DMS79 treated with DMSO at 0.1 percent for 48 hours (cell line): ENCODE measurements around the gene LRRC10B.
A peak's percentile ranks its signal among the peaks of the same experiment; 100 is the strongest.

ENCODE experiments used
- DNase-seq: peaks from one replicate; lab custom pipeline; 2025; lab: John Stamatoyannopoulos, UW

The LRRC10B gene

DNA sequence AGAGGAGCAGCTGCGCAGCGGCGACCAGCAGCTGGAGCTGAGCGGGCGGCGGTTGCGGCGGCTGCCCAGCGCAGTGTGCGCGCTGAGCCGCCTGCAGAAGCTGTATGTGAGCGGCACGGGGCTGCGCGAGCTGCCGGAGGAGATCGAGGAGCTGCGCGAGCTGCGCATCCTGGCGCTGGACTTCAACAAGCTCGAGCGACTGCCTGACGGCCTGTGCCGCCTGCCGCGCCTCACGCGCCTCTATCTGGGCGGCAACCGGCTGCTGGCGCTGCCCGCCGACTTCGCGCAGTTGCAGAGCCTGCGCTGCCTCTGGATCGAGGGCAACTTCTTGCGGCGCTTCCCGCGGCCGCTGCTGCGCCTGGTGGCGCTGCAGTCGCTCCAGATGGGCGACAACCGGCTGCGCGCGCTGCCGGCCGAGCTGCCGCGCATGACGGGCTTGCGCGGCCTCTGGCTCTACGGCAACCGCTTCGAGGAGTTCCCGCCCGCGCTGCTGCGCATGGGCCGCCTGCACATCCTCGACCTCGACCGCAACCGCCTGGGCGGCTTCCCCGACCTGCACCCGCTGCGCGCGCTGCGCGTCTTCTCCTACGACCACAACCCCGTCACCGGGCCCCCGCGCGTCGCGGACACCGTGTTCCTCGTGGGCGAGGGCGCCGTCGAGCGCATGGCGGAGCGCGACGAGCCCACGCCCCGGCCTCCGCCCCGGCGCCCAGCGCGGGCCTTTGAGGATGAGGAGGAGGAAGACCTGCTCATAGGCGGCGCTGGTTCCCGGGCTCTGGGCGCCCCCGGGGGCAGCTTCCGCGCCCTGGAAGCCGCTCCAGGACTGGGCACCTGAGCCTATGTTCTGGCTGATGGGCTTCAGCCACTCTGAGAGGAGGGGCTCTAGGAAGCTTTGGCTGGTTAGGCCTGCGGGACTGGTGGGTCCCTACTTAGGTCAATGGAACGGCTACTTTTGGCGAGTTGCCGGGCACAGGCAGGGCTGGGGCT lies 787 bp downstream of the LRRC10B start:
- peak; percentile 64 for DNase-seq

GRCh38 chr11:61510166-61510919 lies 1.8 kb downstream of the LRRC10B start:
- DNase-seq, result no peak

GRCh38 chr11:61510974-61511373 lies 2.4 kb downstream of the LRRC10B start:
- no peak for DNase-seq

GRCh38 chr11:61511383-61511782 lies 2.8 kb downstream of the LRRC10B start:
- DNase-seq, result no peak

DNA sequence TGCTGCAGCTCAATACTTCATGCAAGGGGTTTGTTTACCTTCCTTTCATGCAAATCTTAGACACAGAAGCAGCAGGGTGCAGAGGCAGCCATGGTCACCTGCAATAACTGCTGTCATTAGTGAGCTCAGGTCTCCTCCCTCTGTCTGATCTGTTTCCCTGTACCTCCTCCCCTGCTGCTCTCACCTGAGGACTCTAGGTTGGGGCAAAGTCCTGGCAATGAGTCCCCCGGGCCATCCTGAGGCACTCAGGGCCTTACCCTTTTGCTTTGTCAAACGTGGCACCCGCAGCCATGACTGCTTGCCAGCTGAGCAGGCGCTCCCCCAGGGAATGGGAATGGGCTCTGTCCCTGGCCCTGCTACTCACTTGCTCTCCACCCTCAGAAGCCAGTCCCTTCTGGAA lies 3.9 kb downstream of the LRRC10B start:
- DNase-seq, result peak; percentile 47

DNA sequence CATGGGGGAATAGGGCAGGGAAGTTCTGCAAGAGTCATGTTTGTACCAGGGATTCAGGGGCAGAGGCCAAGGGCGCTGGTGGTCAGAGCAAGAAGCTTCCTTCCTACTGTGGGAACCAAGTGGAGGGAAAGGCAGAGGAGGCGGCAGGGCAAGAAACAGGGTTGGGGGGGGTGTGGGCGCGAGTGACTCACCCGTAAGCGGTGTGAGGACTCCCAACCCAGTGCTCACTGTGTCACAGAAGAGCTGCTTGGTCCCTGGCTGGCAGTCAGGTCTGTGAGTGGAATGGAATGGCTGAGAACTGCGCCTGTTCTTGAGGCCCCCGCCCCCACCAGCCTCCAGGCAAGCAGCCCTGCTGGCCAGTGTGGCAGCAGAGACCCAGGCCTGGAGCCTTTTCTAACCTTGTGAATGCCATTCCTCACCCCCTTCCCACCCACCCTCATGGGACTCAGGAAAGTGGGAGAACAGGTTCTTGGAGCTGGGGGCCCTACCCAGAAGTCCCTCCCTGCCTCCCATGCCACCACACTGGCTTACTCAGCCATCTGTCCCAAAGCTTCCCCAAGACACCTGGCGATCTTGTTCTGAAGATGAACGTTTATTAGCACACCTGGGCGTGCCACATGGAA lies 4.7 kb downstream of the LRRC10B start:
- peak; percentile 11 for DNase-seq

DNA sequence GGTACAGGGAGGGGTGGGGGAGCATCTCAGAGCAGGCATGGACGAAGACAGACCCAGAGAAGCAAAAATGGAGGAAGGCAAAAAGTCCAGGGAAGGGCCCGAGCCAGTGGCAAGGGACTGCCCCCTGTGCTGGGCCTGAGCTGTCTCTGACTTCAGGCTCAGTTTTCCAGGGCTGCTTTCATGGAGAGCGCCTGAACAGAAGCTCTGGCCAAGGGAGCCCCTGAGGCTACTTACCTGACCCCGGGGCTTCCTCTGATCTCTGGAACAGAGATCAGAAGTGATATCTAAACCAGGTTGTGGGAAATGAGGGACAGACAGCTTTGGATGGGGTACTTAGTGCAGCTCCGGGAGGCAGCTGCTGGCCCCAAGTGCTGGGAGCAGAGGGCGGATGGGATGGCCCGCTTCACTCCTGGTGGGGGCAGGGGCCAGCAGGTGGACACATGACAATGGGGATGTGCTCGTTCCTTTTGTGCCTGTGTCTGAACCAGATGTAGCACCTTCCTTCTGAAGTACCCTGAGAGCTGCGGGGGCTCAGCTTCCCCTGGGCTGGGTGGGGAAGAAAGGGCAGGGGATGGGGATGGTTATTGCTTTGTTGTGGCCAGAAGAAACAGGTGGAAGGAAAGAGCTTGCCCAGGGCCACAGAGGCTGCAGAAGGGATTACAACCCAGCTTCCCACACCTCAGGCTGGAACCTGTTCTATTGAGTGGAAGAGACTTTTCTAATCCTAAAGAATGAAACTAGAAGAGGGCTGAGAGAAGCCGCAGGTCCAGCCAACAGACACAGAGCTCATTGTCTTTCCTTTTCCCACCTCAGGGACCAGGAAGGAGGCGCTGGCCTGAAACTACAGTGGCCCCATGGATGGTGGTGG lies 5.7 kb downstream of the LRRC10B start:
- DNase-seq, result peak; percentile 7

DNA sequence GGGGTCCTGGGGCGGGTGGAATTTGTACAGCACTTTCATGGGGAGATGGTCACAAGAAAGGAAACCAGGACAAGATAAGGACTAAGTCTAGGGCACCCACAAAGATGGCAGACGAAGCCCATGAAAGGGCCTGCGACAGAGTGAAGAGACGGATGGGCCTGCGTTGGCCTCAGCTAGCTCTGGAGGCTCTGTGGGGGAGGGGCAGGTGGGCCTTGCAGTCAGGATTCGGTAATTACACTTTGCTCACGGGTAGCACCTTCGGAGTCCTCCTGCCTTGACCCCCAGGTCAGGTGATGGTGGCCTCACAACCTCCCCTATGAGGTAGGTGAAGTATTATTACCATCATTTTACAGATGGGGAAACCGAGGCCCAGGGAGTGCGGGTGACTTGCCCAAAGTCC lies 7.1 kb downstream of the LRRC10B start:
- no peak for DNase-seq

DNA sequence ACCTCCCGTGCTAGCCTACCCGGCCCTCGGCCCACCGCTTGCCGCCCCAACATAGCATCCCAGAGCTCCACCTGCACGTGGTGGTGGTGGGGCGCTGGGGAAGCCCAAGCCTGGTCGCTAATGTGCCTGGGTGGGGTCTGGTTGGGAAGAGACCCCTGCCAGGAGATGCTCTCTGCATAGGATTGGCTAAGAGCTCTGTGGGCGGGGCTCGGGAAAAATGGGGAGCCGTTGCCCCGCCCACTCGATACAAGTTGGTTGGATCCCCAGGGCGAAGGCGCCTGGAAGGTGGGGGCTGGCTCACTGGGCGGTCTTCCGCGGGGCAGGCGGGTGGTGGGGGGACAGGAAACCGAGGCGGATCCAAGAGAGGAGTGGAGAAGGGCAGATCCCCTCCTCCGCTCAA lies 7.6 kb downstream of the LRRC10B start:
- no peak for DNase-seq

DNA sequence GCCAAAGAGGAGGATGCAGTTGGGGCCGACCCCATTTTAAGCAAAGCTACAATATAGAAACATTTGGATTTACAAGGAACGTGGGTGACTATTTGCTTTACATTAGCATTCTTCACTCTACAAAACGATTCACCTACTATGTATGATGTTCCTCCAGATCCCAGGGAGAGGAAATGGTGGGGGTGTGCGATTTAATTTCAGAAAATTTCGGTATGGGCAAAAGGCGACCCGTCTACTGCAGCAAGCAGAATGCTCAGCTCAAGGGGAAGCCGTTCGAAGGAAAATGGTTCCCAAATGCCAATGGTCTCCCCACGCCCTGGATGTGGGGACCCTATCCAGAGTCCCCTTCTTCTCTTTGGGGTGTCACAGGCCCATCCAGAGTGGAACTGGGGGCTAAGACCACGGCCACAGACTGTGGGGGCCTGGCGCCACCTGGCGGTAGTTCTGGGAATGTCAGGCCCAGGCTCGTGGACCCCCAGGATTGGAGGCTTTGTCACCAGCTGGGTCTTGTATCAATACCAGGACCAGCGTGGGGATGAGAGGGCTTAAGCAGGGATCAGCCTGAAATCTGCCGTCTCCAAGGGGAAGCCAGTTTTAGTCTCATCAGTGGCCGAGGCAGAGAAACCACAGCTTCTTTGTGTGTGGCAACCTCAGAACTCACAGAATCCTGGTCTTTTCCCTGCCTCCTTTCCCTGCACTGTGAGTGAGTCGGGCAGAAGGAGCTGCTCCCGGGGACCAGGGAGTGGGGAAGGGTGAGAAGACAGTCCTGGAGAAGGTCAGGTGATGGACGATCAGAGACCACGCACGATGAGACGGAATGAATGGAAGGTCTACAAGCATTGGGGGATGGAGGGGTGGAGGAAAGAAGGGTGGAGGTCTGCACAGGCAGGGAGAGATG lies 8.4 kb downstream of the LRRC10B start:
- no peak for DNase-seq

- DNase-seq, result no peak
Measured at GRCh38 chr11:61518032-61518795, 9.7 kb downstream of the LRRC10B start.

DNA sequence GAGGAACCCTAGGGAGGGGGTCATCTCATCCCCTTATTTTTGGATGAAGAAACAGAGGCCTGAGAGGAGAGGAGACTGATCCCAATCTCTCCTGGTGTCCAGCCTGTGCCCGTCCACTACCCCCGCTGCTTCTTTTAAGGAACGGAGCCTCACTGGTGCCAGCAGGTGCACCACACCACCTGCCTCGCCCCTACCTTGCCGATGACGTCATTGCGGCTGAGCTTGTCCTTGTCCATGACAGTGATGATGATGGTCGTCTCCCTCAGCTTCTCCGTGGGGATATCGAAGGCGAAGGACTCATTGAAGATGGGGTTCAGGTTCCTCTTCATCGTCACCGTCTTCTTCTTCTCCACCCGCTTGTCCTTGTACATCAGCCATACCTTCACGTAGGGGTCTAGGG lies 14.3 kb downstream of the LRRC10B start:
- no peak for DNase-seq

DNA sequence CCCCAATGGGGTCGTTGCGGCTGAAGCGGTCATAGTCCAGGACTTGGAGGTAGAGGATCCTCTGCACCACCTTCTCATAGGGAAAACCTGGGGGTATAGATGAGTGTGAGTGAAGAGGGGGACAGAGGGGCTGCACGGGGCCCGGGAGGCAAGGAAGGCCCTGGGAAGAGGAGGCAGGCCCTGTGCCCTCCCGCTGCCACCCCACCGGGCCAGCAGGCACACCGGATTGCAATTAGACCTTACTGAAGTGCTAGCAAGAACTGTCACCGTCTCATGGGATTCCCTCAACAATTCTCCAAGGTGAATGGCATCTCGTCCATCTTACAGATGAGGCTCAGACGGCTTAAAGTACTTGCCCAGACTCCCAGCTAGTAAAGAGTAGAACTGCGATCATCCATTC lies 15.9 kb downstream of the LRRC10B start:
- no peak for DNase-seq

- no peak for DNase-seq
Measured at GRCh38 chr11:61524963-61525587, 16.5 kb downstream of the LRRC10B start.

DNA sequence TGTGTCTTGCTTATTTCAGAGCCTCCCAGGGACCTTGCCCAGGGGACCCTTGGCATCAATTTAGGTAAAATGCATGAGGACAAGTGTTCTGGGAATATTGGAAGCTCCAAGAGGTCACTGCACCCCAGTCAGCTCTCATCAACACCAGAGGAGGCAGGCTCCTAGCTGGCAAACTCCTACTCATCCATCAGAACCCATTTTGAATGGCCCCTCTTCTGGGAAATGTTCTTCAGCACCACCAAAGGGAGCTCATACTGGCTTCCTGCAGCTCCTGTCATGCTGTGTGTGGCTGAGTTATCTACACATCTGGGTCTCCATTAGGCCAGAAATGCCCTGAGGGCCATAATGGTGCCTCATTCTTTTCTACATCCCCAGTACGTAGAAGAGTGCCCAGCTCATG lies 17.7 kb downstream of the LRRC10B start:
- no peak for DNase-seq

GRCh38 chr11:61526956-61527731 lies 18.6 kb downstream of the LRRC10B start:
- DNase-seq, result no peak

DNA sequence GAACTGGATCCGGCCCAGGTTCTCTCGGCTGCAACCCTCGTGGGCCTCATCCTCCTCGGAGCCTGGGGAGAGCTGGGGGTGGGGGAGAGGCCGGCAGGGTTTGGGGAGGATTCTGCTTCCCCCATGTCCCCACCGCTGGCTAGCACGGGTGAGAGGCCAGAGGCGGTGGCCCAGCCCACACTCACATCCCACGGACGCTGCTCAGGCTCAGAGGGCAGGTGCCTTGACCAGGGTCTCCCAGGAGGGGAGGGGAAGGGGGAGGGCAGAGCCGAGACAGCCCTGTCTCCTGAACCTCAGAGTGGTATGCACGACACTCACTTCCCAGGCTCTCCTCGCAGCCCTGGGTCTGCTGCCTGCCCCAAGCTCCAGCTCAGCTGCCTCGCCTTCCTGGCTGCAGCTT lies 19.6 kb downstream of the LRRC10B start:
- DNase-seq, result no peak

DNA sequence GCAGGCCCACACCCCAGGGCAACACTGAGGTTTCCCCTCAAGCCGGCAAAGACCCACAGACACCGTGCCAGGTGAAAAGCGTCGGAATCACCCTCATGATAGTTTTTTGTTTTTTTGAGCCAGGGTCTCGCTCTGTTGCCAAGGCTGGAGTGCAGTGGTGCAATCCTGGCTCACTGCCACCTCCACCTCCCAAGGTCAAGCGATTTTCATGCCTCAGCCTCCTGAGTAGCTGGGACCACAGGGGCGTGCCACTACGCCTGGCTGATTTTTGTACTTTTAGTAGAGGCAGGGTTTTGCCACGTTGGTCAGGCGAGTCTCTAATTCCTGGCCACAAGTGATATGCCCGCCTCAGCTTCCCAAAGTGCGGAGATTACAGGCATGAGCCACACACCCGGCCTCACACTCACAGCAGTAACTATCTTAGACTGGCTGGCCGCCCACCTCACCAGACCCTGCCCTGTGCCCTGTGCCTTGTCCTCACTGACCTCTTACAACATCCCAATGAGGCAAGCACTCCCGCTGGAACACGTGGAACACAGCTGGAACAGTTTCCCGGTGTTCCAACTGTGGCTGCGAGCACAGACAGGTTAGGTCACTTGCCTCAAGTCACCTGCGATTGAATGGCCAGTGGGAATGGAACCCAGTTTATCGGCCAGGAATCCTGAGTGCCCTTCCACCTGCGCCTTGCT lies 21.1 kb downstream of the LRRC10B start:
- no peak for DNase-seq
